HG03025 (cell line): ENCODE data around the gene NACA2.
"Not testable (repeated sequence)": the region's sequence is repeated elsewhere in the genome, so short reads cannot be mapped to it uniquely, and the experiment has no call there.

Source experiments
- ATAC-seq: cut with Tn5 transposase; IDR thresholded peaks from one replicate; pipeline ENCODE4 v1.9.1; 2021; ENCODE audit warnings: mild to moderate bottlenecking, moderate library complexity; ENCODE audit not compliant: unreplicated experiment, low FRiP score

Gene NACA2

DNA sequence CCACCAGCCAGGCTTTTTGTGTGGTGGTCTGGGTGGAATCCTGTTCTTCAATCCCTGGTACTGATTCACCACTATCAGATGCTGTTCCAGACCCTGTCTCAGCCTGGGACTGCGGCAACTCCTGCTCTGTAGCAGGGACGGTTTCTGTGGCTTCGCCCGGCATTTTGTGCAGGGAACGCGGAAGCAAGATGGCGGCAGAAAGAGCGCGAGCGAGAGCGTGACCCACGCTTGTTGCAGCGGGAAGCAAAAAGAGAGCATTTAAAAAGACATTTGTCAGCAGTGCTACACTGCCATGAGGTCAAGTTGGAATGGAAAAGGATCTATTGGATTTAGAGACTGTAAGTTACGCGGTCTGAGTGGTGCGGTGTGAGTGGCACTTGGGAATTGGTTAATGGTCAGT lies at the start of gene NACA2:
Gene NACA2 (minus strand): TSS at position 202 of the 400 bp plus-strand sequence. CDS start 39 bp downstream, at position 163.
- ATAC-seq, result no peak

DNA sequence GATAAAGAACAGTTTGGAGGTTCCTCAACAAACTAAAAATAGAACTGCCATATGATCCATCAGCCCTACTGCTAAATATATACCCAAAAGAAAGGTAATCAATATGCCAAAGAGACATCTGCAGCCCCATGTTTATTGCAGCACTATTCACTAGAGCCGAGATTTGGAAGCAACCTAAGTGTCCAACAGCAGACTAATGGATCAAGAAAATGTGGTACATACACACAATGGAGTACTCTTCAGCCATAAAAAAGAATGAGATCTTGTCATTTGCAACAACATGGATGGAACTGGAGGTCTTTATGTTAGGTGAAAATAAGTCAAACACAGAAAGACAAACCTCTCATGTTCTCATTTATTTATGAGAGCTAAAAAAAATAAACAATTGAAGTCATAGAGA lies 48.8 kb upstream of the NACA2 start:
- no peak for ATAC-seq

DNA sequence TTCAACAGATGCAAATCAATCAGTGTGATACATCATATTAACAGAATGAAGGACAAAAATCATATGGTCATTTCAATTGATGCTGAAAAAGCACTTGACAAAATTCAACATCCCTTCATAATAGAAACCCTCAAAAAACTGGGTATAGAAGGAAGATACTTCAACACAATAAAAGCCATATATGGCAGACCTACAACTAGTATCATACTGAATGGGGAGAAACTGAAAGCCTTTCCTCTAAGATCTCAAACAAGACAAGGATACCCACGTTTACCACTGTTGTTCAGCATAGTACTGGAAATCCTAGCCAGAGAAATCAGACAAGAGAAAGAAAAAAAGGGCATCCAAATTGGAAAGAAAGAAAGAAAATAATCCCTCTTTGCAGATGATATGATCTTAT lies 47.1 kb upstream of the NACA2 start:
- no peak for ATAC-seq

DNA sequence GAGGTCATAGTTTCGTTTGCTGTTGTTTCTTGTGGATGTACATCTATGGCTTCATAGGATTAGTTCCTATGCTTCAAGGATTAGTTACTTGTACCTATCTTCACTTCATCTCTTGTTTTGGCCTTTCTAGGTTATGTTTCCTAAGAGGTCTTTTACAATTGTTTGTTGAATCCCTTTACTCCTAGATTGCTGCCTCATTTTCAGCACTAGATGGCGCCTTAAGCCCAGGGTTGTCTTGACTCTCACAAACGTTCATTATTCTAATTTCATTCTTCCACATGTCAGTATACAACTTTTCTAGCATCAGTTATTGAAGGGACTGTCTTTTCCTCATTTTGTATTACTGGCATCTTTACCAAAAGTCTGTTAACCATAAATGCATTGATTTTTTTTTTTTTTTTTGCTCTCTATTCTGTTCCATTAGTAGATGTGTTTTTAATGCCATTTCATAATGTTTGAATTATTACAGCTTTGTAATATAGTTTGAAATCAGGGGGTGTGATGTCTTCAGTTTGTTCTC lies 45.0 kb upstream of the NACA2 start:
- no peak for ATAC-seq

GRCh38 chr17:61634942-61635538 lies 44.0 kb upstream of the NACA2 start:
- ATAC-seq, result no peak

GRCh38 chr17:61634011-61634539 lies 43.1 kb upstream of the NACA2 start:
- ATAC-seq, result no peak

DNA sequence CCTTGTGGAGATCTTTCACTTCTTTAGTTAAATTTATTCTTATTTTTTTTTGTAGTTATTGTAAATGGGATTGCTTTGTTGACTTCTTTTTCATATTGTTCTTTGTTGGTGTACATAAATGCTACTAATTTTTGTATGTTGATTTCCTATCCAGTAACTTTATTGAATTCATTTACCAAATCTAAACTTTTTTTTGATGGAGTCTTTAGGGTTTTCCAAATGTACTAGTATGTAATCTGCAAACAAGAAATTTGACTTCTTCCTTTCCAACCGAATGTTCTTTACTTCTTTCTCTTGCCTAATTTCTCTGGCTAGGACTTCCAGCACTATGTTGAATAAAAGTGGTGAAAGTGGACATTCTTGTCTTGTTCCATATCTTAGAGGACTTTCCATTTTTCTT lies 41.8 kb upstream of the NACA2 start:
- ATAC-seq, result no peak

DNA sequence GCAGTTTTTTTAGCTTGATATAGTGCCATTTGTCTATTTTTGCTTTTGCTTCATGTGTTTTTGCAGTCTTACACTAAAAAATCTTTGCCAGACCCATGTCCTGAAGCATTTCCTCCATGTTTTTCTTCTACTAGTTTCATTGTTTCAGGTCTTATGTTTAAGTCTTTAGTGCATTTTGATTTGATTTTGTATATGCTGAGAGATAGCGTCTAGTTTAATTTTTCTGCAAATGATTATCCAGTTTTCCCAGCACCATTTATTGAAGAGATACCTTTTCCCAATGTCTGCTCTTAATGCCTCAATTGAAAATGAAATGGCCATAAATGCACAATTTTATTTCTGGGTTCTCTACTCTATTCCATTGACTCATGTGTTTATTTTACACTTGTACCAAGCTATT lies 40.8 kb upstream of the NACA2 start:
- no peak for ATAC-seq

GRCh38 chr17:61628158-61628557 lies 37.1 kb upstream of the NACA2 start:
- ATAC-seq, result not testable (repeated sequence)

GRCh38 chr17:61627658-61628057 lies 36.6 kb upstream of the NACA2 start:
- no peak for ATAC-seq

GRCh38 chr17:61627125-61627524 lies 36.1 kb upstream of the NACA2 start:
- ATAC-seq, result no peak

GRCh38 chr17:61625564-61625963 lies 34.5 kb upstream of the NACA2 start:
- no peak for ATAC-seq

DNA sequence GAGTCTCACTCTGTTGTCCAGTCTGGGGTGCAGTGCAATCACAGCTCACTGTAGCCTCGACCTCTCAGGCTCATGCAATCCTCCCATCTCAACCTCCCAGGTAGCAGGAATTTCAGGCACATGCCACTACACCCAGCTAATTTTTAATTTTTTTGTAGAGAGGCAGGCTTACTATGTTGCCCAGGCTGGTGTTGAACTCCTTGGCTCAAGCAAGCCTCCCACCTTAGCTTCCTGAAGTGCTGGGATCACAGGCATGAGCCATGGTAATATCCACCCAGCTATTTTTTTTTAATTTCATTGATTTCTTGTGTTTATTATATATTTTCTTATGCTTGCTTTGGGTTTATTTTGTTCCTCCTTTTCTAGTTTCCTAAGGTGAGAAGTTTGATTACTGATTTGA lies 33.9 kb upstream of the NACA2 start:
- no peak for ATAC-seq

DNA sequence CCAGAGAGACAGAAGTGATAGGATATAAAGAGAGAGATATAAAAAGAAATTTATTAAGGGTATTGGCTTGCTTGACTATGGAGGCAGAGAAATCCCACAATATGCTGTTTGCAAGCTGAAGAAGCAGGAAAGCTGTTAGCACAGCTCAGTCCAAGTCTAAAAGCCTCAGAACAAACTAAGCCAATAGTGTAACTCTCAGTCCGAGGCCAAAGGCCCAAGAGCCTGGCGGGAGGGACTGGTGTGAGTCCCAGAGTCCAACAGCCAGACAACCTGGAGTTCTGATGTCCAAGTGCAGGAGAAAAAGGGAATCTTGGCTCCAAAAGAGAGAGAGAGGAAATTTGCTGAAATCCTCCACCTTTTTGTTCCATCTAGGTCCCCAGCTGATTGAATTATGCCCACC lies 30.3 kb upstream of the NACA2 start:
- no peak for ATAC-seq

GRCh38 chr17:61619953-61620352 lies 28.9 kb upstream of the NACA2 start:
- ATAC-seq, result no peak

GRCh38 chr17:61619493-61619892 lies 28.5 kb upstream of the NACA2 start:
- ATAC-seq, result no peak

DNA sequence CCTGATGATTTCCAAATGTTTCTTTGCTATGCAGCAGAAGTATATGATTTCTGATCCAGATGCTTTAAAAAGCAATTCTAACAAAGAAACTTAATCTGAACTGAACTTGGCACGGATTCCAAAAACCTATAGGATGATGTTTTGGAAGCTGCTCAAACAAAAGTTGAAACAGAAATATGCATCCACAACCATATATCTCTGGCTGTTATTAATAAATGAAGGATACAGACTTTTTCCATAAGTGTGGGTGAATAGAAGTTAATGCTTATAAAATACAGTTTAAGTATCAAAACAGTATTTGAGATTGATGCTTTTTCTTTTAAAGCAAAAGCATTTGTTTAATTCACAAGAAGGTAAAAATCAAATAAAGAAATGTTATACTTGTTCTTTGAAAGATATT lies 27.9 kb upstream of the NACA2 start:
- ATAC-seq, result no peak

- ATAC-seq, result no peak
Measured at GRCh38 chr17:61617330-61617729, 26.3 kb upstream of the NACA2 start.

DNA sequence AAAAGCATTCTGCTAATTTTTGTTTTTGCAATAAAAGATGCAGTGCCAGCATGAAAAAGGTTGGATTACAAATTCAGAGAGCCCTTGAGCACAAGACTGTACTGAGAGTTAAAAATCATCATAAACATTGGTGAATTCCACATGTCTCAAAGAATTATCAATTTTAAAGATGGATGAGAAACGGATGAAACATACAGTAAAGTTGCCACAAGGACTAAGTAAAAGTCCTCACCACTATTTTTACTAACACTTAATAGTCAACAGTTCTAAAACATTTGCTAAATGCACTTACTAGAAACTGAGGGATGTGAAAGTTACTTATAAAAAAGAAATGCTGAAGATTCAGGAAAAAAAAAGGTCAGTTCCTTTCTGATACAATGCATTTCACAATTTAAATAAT lies 25.8 kb upstream of the NACA2 start:
- ATAC-seq, result no peak

- ATAC-seq, result no peak
Measured at GRCh38 chr17:61614219-61614618, 23.2 kb upstream of the NACA2 start.

- ATAC-seq, result no peak
Measured at GRCh38 chr17:61611323-61611722, 20.3 kb upstream of the NACA2 start.

DNA sequence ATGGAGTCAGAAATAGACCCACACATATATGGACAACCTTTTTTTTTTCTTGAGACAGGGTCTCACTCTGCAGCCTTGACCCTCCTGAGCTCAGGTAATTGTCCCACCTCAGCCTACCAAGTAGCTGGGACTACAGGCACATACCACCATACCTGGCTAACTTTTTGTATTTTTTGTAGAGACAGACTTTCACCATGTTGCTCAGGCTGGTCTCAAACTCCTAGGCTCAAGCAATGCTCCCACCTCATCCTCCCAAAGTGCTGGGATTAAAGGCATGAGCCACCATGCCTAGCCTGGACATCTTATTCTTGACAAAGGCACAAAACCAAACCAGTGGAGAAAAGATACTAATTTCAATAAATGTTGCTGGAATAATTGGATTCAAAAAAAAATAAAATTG lies 14.7 kb upstream of the NACA2 start:
- ATAC-seq, result no peak

- no peak for ATAC-seq
Measured at GRCh38 chr17:61601297-61601696, 10.3 kb upstream of the NACA2 start.
